Vagina (tissue), 2 donors: ENCODE measurements around the gene MSI2. TPM values are rescaled to one million over a fixed set of nuclear protein-coding genes. Genes with fewer than 3 reads are reported as not detected.

ENCODE experiments used
- DNase-seq, 2 donors: peaks; one replicate each; pipeline ENCODE4 v3.0.0-alpha.2; 2017; ENCODE audit errors: extremely low spot score in 2 of 2
- H3K27ac ChIP-seq: fragments of 200-600 bp; sonication (generic); one replicate; pipeline ENCODE4 v1.5.1; 2019
- H3K27me3 ChIP-seq: fragments of 200-600 bp; sonication (generic); one replicate; pipeline ENCODE4 v1.5.1; 2019
- H3K36me3 ChIP-seq, 2 donors: fragments of 200-600 bp; sonication (generic); one replicate each; pipeline ENCODE4 v1.5.1; 2017 to 2019
- H3K4me1 ChIP-seq: fragments of 200-600 bp; sonication (generic); one replicate; pipeline ENCODE4 v1.5.1; 2019
- H3K4me3 ChIP-seq, 2 donors: fragments of 200-600 bp; sonication (generic); 1 replicate in 1 of 2; 2 replicates in 1 of 2; pipeline ENCODE4 v1.5.1; 2016 to 2019
- H3K9me3 ChIP-seq: fragments of 200-600 bp; sonication (generic); one replicate; pipeline ENCODE4 v1.5.1; 2019
- POLR2A ChIP-seq, 2 donors: fragments of 450-650 bp; IDR thresholded peaks; one replicate each; pipeline ENCODE4 v1.6.1; 2017; ENCODE audit warnings: antibody characterized with exemption in 2 of 2, mild to moderate bottlenecking in 2 of 2, moderate library complexity in 2 of 2
- POLR2AphosphoS5 ChIP-seq, 2 donors: sonication (generic); formaldehyde crosslinking; IDR thresholded peaks; one replicate each; pipeline ENCODE4 v1.9.0; 2017; ENCODE audit warnings: antibody characterized with exemption in 2 of 2, mild to moderate bottlenecking in 2 of 2, low read depth in 1 of 2; ENCODE audit not compliant: insufficient read depth in 1 of 2
- intact Hi-C: fragments of 100-400 bp; cut with DNase I; formaldehyde crosslinking; loops from one replicate; pipeline ENCODE4 v1.15.1; 2023
- total RNA-seq: library from RNA; depleted of rRNA; stranded (reverse); fragments of >200 nt; gene quantifications from one replicate; pipeline ENCODE4 v1.2.3, GENCODE V29; 2016
- TF ChIP-seq, protein P1 (sequence below), 3 experiments: fragments of 450-650 bp in 2 of 3; fragments of 200-600 bp in 1 of 3; sonication (generic) in 1 of 3; IDR thresholded peaks; one replicate each; pipeline ENCODE4 v1.5.1; 2017 to 2019; ENCODE audit warnings: antibody characterized with exemption in 3 of 3, mild to moderate bottlenecking in 2 of 3, moderate library complexity in 2 of 3

Gene MSI2
- total RNA-seq, 1 donor from 2014 or later: 27.3 TPM

GRCh38 chr17:57722704-57723043, 466.4 kb downstream of the MSI2 start:
- no peaks in the 10 kb centered on the region for H3K27me3 ChIP-seq
- TF ChIP-seq POLR2AphosphoS5 (IDR thresholded peaks at IDR 0.05; ENCODE audit: insufficient read depth in 1 of 2, low read depth in 1 of 2): no peak
- TF ChIP-seq POLR2A (IDR thresholded peaks at IDR 0.05): no peak
- TF ChIP-seq, protein P1, sequence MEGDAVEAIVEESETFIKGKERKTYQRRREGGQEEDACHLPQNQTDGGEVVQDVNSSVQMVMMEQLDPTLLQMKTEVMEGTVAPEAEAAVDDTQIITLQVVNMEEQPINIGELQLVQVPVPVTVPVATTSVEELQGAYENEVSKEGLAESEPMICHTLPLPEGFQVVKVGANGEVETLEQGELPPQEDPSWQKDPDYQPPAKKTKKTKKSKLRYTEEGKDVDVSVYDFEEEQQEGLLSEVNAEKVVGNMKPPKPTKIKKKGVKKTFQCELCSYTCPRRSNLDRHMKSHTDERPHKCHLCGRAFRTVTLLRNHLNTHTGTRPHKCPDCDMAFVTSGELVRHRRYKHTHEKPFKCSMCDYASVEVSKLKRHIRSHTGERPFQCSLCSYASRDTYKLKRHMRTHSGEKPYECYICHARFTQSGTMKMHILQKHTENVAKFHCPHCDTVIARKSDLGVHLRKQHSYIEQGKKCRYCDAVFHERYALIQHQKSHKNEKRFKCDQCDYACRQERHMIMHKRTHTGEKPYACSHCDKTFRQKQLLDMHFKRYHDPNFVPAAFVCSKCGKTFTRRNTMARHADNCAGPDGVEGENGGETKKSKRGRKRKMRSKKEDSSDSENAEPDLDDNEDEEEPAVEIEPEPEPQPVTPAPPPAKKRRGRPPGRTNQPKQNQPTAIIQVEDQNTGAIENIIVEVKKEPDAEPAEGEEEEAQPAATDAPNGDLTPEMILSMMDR (IDR thresholded peaks at IDR 0.05): no peak
- DNase-seq: no peak
- H3K4me1 ChIP-seq: no peaks in the 10 kb centered on the region
- intact Hi-C loops: no loop called here
- H3K27ac ChIP-seq: no peak overlapping the region
- H3K36me3 ChIP-seq: no peaks in the 10 kb centered on the region
- H3K9me3 ChIP-seq: no peaks in the 10 kb centered on the region
- no peak overlapping the region for H3K4me3 ChIP-seq

- TF ChIP-seq, protein P1 (IDR thresholded peaks at IDR 0.05): no peak
- TF ChIP-seq POLR2AphosphoS5 (IDR thresholded peaks at IDR 0.05; ENCODE audit: insufficient read depth in 1 of 2, low read depth in 1 of 2): no peak
- TF ChIP-seq POLR2A (IDR thresholded peaks at IDR 0.05): no peak
- H3K27me3 ChIP-seq: no peaks in the 10 kb centered on the region
- intact Hi-C loops: no loop called here
- no peak overlapping the region for H3K27ac ChIP-seq
- no peak for DNase-seq
- no peak overlapping the region for H3K4me3 ChIP-seq
- H3K36me3 ChIP-seq: no peaks in the 10 kb centered on the region
- H3K4me1 ChIP-seq: no peaks in the 10 kb centered on the region
- no peaks in the 10 kb centered on the region for H3K9me3 ChIP-seq
These were observed 467.2 kb downstream of the MSI2 start for GRCh38 chr17:57723427-57724025.

- DNase-seq: no peak
- H3K4me1 ChIP-seq: no peaks in the 10 kb centered on the region
- H3K27me3 ChIP-seq: no peaks in the 10 kb centered on the region
- no peaks in the 10 kb centered on the region for H3K36me3 ChIP-seq
- H3K4me3 ChIP-seq: no peak overlapping the region
- H3K27ac ChIP-seq: no peak overlapping the region
- H3K9me3 ChIP-seq: no peaks in the 10 kb centered on the region
- TF ChIP-seq POLR2A (IDR thresholded peaks at IDR 0.05) (no peak), POLR2AphosphoS5 (IDR thresholded peaks at IDR 0.05; ENCODE audit: insufficient read depth in 1 of 2, low read depth in 1 of 2) (no peak)
- TF ChIP-seq, protein P1 (IDR thresholded peaks at IDR 0.05): no peak
- intact Hi-C loops: no loop called here
These were observed 467.9 kb downstream of the MSI2 start for GRCh38 chr17:57724026-57724728.

DNA sequence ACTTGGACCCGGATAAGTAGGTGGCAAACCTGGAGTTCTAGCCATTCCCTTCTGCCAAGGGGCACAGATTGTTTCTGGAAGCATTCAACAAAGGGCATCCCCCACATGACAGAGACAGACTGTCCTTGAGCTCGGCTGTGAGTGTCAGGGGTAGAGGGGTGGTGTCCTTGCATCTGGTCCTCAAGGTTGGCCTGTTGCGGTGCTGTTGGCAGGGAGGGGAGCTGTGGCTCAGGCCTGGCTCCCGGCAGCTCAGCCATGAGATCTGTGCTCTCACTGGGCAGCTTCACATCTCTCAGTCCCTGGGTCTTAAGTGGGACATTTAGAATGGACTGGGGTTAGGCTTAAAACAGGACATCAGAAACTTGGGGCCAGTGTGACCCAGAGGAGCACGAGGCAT, 468.4 kb downstream of the MSI2 start:
- TF ChIP-seq POLR2A (IDR thresholded peaks at IDR 0.05): no peak
- TF ChIP-seq, protein P1 (IDR thresholded peaks at IDR 0.05): no peak
- no peak for TF ChIP-seq POLR2AphosphoS5 (IDR thresholded peaks at IDR 0.05; ENCODE audit: insufficient read depth in 1 of 2, low read depth in 1 of 2)
- Histone ChIP-seq H3K4me1 (no peaks in the 10 kb centered on the region), H3K4me3 (no peak overlapping the region), H3K27me3 (no peaks in the 10 kb centered on the region), H3K27ac (no peak overlapping the region), H3K36me3 (no peaks in the 10 kb centered on the region), H3K9me3 (no peaks in the 10 kb centered on the region)
- no peak for DNase-seq
- intact Hi-C loops: no loop called here

DNA sequence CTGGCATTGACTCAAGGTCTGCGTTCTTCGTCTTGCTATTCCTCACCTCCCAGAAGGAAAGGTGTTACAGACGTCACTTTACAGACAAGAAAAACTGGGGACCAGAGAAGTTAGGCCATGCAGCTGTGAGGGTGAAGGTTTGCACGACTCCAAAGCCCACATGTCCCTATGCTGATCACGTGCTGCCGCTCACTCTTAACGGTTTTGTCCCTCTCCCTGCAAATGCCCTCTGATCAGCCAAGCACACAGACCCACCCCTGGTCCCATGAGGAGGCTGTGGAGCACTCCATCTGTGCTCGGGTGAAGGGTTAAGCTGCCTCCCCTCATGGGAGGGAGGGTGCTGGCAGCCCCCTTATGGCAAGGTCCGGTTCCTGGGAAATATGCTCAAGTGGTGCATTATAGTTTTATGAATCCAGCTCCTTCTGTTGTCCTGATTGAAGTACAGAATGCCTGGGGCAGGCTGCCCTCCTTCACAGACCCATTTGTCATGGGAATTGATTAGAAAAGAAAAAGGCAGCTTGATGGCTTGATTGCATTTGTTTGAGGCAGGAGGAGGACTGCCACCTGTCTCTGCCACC, 470.0 kb downstream of the MSI2 start:
- no peak for DNase-seq
- H3K36me3 ChIP-seq: no peaks in the 10 kb centered on the region
- no peak overlapping the region for H3K27ac ChIP-seq
- no peak for TF ChIP-seq POLR2AphosphoS5 (IDR thresholded peaks at IDR 0.05; ENCODE audit: insufficient read depth in 1 of 2, low read depth in 1 of 2)
- TF ChIP-seq, protein P1 (IDR thresholded peaks at IDR 0.05): no peak
- TF ChIP-seq POLR2A (IDR thresholded peaks at IDR 0.05): no peak
- H3K27me3 ChIP-seq: no peaks in the 10 kb centered on the region
- H3K4me1 ChIP-seq: no peaks in the 10 kb centered on the region
- intact Hi-C loops: no loop called here
- no peaks in the 10 kb centered on the region for H3K9me3 ChIP-seq
- H3K4me3 ChIP-seq: no peak overlapping the region
